MCF 10A (cell line): ENCODE measurements around the gene SMYD3. TPM values are rescaled to one million over a fixed set of nuclear protein-coding genes. Genes with fewer than 3 reads are reported as not detected.

Source experiments
- BruUV-seq: library from RNA; stranded (reverse); fragments of 400-500 nt; replicated peaks from 2 replicates; lab custom pipeline; 2021; lab: Mats Ljungman, UMichigan
- CTCF ChIA-PET: fragments of 300-600 bp; sonication (Branson Sonifier 250); formaldehyde crosslinking; extraction: SDS; loops from one replicate; lab custom pipeline; 2021; ENCODE audit warnings: antibody characterized with exemption, inconsistent platforms; lab: Yijun Ruan, JAX
- POLR2A ChIA-PET: fragments of 300-600, 350-650 bp; sonication (Branson Sonifier 250); formaldehyde crosslinking; extraction: SDS; loops from one replicate; lab custom pipeline; 2020; ENCODE audit warnings: antibody characterized with exemption, inconsistent platforms; lab: Yijun Ruan, JAX
- DNase-seq: peaks from one replicate; pipeline ENCODE4 v3.0.0-alpha.2; 2018; ENCODE audit not compliant: unreplicated experiment
- H3K27ac Mint-ChIP-seq: one replicate; pipeline ENCODE4 v1.8.0; 2022; ENCODE audit warnings: mild to moderate bottlenecking, low read depth, mixed read lengths; ENCODE audit not compliant: unreplicated experiment
- H3K27me3 Mint-ChIP-seq: one replicate; pipeline ENCODE4 v1.8.0; 2022; ENCODE audit warnings: mixed read lengths; ENCODE audit not compliant: insufficient read depth, unreplicated experiment
- H3K36me3 Mint-ChIP-seq: one replicate; pipeline ENCODE4 v1.8.0; 2022; ENCODE audit warnings: mild to moderate bottlenecking, moderate library complexity, mixed read lengths; ENCODE audit not compliant: insufficient read depth, unreplicated experiment
- H3K4me1 Mint-ChIP-seq: one replicate; pipeline ENCODE4 v1.8.0; 2022; ENCODE audit warnings: mixed read lengths; ENCODE audit not compliant: insufficient read depth, unreplicated experiment
- H3K4me3 Mint-ChIP-seq: one replicate; pipeline ENCODE4 v1.8.0; 2022; ENCODE audit warnings: mild to moderate bottlenecking, moderate library complexity, mixed read lengths; ENCODE audit not compliant: unreplicated experiment
- H3K9me3 Mint-ChIP-seq: one replicate; pipeline ENCODE4 v1.8.0; 2022; ENCODE audit warnings: mixed read lengths; ENCODE audit not compliant: unreplicated experiment
- CTCF ChIP-seq: fragments of 200-600 bp; IDR thresholded peaks from one replicate; pipeline ENCODE4 v1.8.0; 2022; ENCODE audit warnings: antibody characterized with exemption, mild to moderate bottlenecking; ENCODE audit not compliant: unreplicated experiment
- intact Hi-C: fragments of 100-400 bp; cut with micrococcal nuclease; formaldehyde crosslinking; loops from 2 replicates; pipeline ENCODE4 v1.14.1; 2022
- total RNA-seq: library from RNA; stranded (reverse); gene quantifications from 2 replicates; pipeline ENCODE4 v1.2.3, GENCODE V29; 2022

Gene SMYD3
- total RNA-seq, 1 experiment from 2014 or later: 26.9 TPM

- H3K4me1 Mint-ChIP-seq: no peaks in the 10 kb centered on the region
- H3K27me3 Mint-ChIP-seq: no peaks in the 10 kb centered on the region
- no peaks in the 10 kb centered on the region for H3K36me3 Mint-ChIP-seq
- no TSS peak for BruUV-seq
- no peak overlapping the region for H3K4me3 Mint-ChIP-seq
- ChIA-PET CTCF (interaction anchor here (0.6 to 0.7 kb wide), 2 partner anchors 311 to 496 kb away, joined by 3 to 4 read pairs; no protein-coding TSS in a partner anchor), POLR2A (interaction anchor here (0.5 kb wide), 1 partner anchor 18 kb away, joined by 3 read pairs; no protein-coding TSS in a partner anchor)
- no peak for TF ChIP-seq CTCF
- intact Hi-C loops: no loop called here
- no peak for DNase-seq
- no peak overlapping the region for H3K27ac Mint-ChIP-seq
- H3K9me3 Mint-ChIP-seq: no peaks in the 10 kb centered on the region
These were observed 310.0 kb downstream of the SMYD3 start for GRCh38 chr1:246197076-246197475.

GRCh38 chr1:246195296-246195695, 311.8 kb downstream of the SMYD3 start:
- Mint-ChIP-seq H3K9me3 (no peaks in the 10 kb centered on the region), H3K27ac (no peak overlapping the region), H3K4me3 (no peak overlapping the region), H3K36me3 (no peaks in the 10 kb centered on the region), H3K4me1 (no peaks in the 10 kb centered on the region), H3K27me3 (no peaks in the 10 kb centered on the region)
- ChIA-PET POLR2A (no interaction called here), CTCF (interaction anchor here (0.6 kb wide), 1 partner anchor 236 kb away, joined by 3 read pairs; no protein-coding TSS in a partner anchor)
- no TSS peak for BruUV-seq
- DNase-seq: no peak
- intact Hi-C loops: no loop called here
- no peak for TF ChIP-seq CTCF

- Mint-ChIP-seq H3K27me3 (no peaks in the 10 kb centered on the region), H3K27ac (no peak overlapping the region), H3K36me3 (no peaks in the 10 kb centered on the region), H3K9me3 (no peaks in the 10 kb centered on the region), H3K4me3 (no peak overlapping the region), H3K4me1 (no peaks in the 10 kb centered on the region)
- intact Hi-C loops: no loop called here
- POLR2A ChIA-PET: no interaction called here
- TF ChIP-seq CTCF: no peak
- CTCF ChIA-PET: interaction anchor here (0.6 kb wide), 1 partner anchor 9 kb away, joined by 4 read pairs; no protein-coding TSS in a partner anchor
- no TSS peak for BruUV-seq
- DNase-seq: no peak
These were observed 313.5 kb downstream of the SMYD3 start for GRCh38 chr1:246193537-246193936.

GRCh38 chr1:246189126-246189525, 318.0 kb downstream of the SMYD3 start:
- no peak overlapping the region for H3K27ac Mint-ChIP-seq
- BruUV-seq: no TSS peak
- H3K9me3 Mint-ChIP-seq: no peaks in the 10 kb centered on the region
- H3K4me1 Mint-ChIP-seq: no peaks in the 10 kb centered on the region
- no peak for TF ChIP-seq CTCF
- H3K36me3 Mint-ChIP-seq: peaks cover 5% of the 10 kb centered on the region
- no peak overlapping the region for H3K4me3 Mint-ChIP-seq
- CTCF ChIA-PET: interaction anchor here (0.7 to 0.8 kb wide), 2 partner anchors 54 to 103 kb away, joined by 3 read pairs; no protein-coding TSS in a partner anchor
- no peaks in the 10 kb centered on the region for H3K27me3 Mint-ChIP-seq
- no peak for DNase-seq
- intact Hi-C loops: no loop called here
- POLR2A ChIA-PET: no interaction called here
